Smooth muscle cell (in vitro differentiated cells): ENCODE measurements around the gene ATP6V1A. TPM values are rescaled to one million over a fixed set of nuclear protein-coding genes. Genes with fewer than 3 reads are reported as not detected.

Experiments
- DNase-seq: peaks from one replicate; lab custom pipeline; 2025; ENCODE audit not compliant: unreplicated experiment; lab: John Stamatoyannopoulos, UW
- H2AFZ ChIP-seq: fragments of 200-600 bp; sonication (generic); 2 replicates; pipeline ENCODE4 v1.6.0; 2016; ENCODE audit warnings: antibody characterized with exemption, low read depth, mild to moderate bottlenecking
- H3F3A ChIP-seq: fragments of 200-600 bp; sonication (generic); 2 replicates; pipeline ENCODE4 v1.6.0; 2017; ENCODE audit warnings: antibody characterized with exemption, low read depth
- H3K27ac ChIP-seq: fragments of 200-600 bp; sonication (generic); 2 replicates; pipeline ENCODE4 v1.5.1; 2016; ENCODE audit warnings: low read depth, mild to moderate bottlenecking
- H3K27me3 ChIP-seq: fragments of 200-600 bp; sonication (generic); 2 replicates; pipeline ENCODE4 v1.6.1; 2016; ENCODE audit warnings: low read depth, mild to moderate bottlenecking
- H3K36me3 ChIP-seq: fragments of 200-600 bp; sonication (generic); 2 replicates; pipeline ENCODE4 v1.5.1; 2016; ENCODE audit warnings: low read depth
- H3K4me1 ChIP-seq: fragments of 200-600 bp; sonication (generic); 2 replicates; pipeline ENCODE4 v1.5.1; 2016; ENCODE audit warnings: low read depth
- H3K4me2 ChIP-seq: fragments of 200-600 bp; sonication (generic); 2 replicates; pipeline ENCODE4 v1.6.0; 2016; ENCODE audit warnings: mild to moderate bottlenecking
- H3K4me3 ChIP-seq: fragments of 200-600 bp; sonication (generic); 2 replicates; pipeline ENCODE4 v1.5.1; 2016; ENCODE audit warnings: mild to moderate bottlenecking
- H3K79me2 ChIP-seq: fragments of 200-600 bp; sonication (generic); 2 replicates; pipeline ENCODE4 v1.6.0; 2016; ENCODE audit warnings: low read depth, mild to moderate bottlenecking
- H3K9ac ChIP-seq: fragments of 200-600 bp; sonication (generic); 2 replicates; pipeline ENCODE4 v1.6.0; 2016; ENCODE audit warnings: low read depth
- H3K9me3 ChIP-seq: fragments of 200-600 bp; sonication (generic); replicated peaks from 2 replicates; pipeline ENCODE4 v1.5.1; 2016; ENCODE audit warnings: low read depth
- H4K20me1 ChIP-seq: fragments of 200-600 bp; sonication (generic); 2 replicates; pipeline ENCODE4 v1.6.0; 2016; ENCODE audit warnings: low read depth
- CTCF ChIP-seq: fragments of 200-600 bp; sonication (generic); IDR thresholded peaks from 2 replicates; pipeline ENCODE4 v1.5.1; 2017; ENCODE audit warnings: borderline replicate concordance, mild to moderate bottlenecking, antibody characterized with exemption; ENCODE audit not compliant: insufficient read depth, poor library complexity, severe bottlenecking
- whole genome bisulfite sequencing: methylation state at CpG from one replicate; pipeline ENCODE4 v1.1.7; 2016; ENCODE audit warnings: low lambda C conversion rate; 5-methylcytosine and 5-hydroxymethylcytosine counted together
- polyA plus RNA-seq: library from polyadenylated mRNA; unstranded; fragments of >200 nt; fragmentation: Nextera tagmentation; extraction: Ambion mirVana; gene quantifications from 2 replicates; pipeline ENCODE4 v1.2.1, GENCODE V29; 2016
- total RNA-seq: library from RNA; depleted of rRNA; stranded (reverse); fragments of >200 nt; gene quantifications from 2 replicates; pipeline ENCODE4 v1.2.3, GENCODE V29; 2014

ATP6V1A gene
- total and polyA plus RNA-seq, 2 experiments from 2014 or later, result 38.7 to 41.7 TPM

- WGBS, result 93% methylated on average over 3 of the region's 3 CpGs
- H3K4me2 ChIP-seq, result no peak overlapping the region
Measured at GRCh38 chr3:113812854-113813253, 66.0 kb downstream of the ATP6V1A start.

GRCh38 chr3:113819866-113820265 is 73.0 kb downstream of the ATP6V1A start:
- H3K9me3 ChIP-seq, result no peaks in the 10 kb centered on the region
- no peak overlapping the region for H2AFZ ChIP-seq
- DNase-seq, result no peak
- no peak overlapping the region for H3K27ac ChIP-seq
- H4K20me1 ChIP-seq, result no peaks in the 10 kb centered on the region
- no peak overlapping the region for H3K9ac ChIP-seq
- H3K4me2 ChIP-seq, result no peak overlapping the region
- no peaks in the 10 kb centered on the region for H3K27me3 ChIP-seq
- H3K4me1 ChIP-seq, result no peaks in the 10 kb centered on the region
- no peaks in the 10 kb centered on the region for H3K79me2 ChIP-seq
- no peak for TF ChIP-seq CTCF
- no peaks in the 10 kb centered on the region for H3K36me3 ChIP-seq
- no peak overlapping the region for H3K4me3 ChIP-seq
- H3F3A ChIP-seq, result no peaks in the 10 kb centered on the region
- 71% methylated on average over 3 of the region's 3 CpGs for WGBS

More at GRCh38 chr3:113812854-113813253, 66.0 kb downstream of the ATP6V1A start:
- Histone ChIP-seq H3K27ac (no peak overlapping the region), H3K9ac (no peak overlapping the region), H2AFZ (no peak overlapping the region), H3K4me3 (no peak overlapping the region), H3K9me3 (no peaks in the 10 kb centered on the region), H4K20me1 (no peaks in the 10 kb centered on the region), H3F3A (no peaks in the 10 kb centered on the region), H3K79me2 (no peaks in the 10 kb centered on the region), H3K27me3 (no peaks in the 10 kb centered on the region), H3K4me1 (no peaks in the 10 kb centered on the region), H3K36me3 (peaks cover 7% of the 10 kb centered on the region)
- no peak for DNase-seq
- no peak for TF ChIP-seq CTCF

GRCh38 chr3:113825090-113825489 is 78.3 kb downstream of the ATP6V1A start:
- H4K20me1 ChIP-seq, result no peaks in the 10 kb centered on the region
- WGBS, result 77% methylated on average over 2 of the region's 2 CpGs
- H3K9me3 ChIP-seq, result no peaks in the 10 kb centered on the region
- no peak overlapping the region for H3K4me3 ChIP-seq
- H3K27ac ChIP-seq, result no peak overlapping the region
- H2AFZ ChIP-seq, result no peak overlapping the region
- H3K79me2 ChIP-seq, result no peaks in the 10 kb centered on the region
- H3K36me3 ChIP-seq, result no peaks in the 10 kb centered on the region
- TF ChIP-seq CTCF, result no peak
- H3K4me1 ChIP-seq, result no peaks in the 10 kb centered on the region
- no peaks in the 10 kb centered on the region for H3K27me3 ChIP-seq
- H3K4me2 ChIP-seq, result no peak overlapping the region
- DNase-seq, result no peak
- no peak overlapping the region for H3K9ac ChIP-seq
- H3F3A ChIP-seq, result no peaks in the 10 kb centered on the region

GRCh38 chr3:113828600-113828999 is 81.8 kb downstream of the ATP6V1A start:
- Histone ChIP-seq H3F3A (no peaks in the 10 kb centered on the region), H3K9ac (no peak overlapping the region), H4K20me1 (no peaks in the 10 kb centered on the region), H3K4me2 (no peak overlapping the region), H3K36me3 (no peaks in the 10 kb centered on the region), H3K4me3 (no peak overlapping the region), H2AFZ (no peak overlapping the region), H3K4me1 (no peaks in the 10 kb centered on the region), H3K9me3 (no peaks in the 10 kb centered on the region), H3K79me2 (no peaks in the 10 kb centered on the region), H3K27ac (no peak overlapping the region), H3K27me3 (no peaks in the 10 kb centered on the region)
- TF ChIP-seq CTCF, result no peak
- no peak for DNase-seq
- 100% methylated on average over 1 of the region's 1 CpG for WGBS
